GM19328 (cell line): ENCODE measurements around the gene MCRIP1.
A peak's percentile ranks its signal among the peaks of the same experiment; 100 is the strongest.
"Not testable (repeated sequence)": the region's sequence is repeated elsewhere in the genome, so short reads cannot be mapped to it uniquely, and the experiment has no call there.

ENCODE experiments used
- ATAC-seq: cut with Tn5 transposase; IDR thresholded peaks from one replicate; pipeline ENCODE4 v1.9.1; 2021; ENCODE audit warnings: mild to moderate bottlenecking, moderate library complexity; ENCODE audit not compliant: unreplicated experiment

MCRIP1 gene

DNA sequence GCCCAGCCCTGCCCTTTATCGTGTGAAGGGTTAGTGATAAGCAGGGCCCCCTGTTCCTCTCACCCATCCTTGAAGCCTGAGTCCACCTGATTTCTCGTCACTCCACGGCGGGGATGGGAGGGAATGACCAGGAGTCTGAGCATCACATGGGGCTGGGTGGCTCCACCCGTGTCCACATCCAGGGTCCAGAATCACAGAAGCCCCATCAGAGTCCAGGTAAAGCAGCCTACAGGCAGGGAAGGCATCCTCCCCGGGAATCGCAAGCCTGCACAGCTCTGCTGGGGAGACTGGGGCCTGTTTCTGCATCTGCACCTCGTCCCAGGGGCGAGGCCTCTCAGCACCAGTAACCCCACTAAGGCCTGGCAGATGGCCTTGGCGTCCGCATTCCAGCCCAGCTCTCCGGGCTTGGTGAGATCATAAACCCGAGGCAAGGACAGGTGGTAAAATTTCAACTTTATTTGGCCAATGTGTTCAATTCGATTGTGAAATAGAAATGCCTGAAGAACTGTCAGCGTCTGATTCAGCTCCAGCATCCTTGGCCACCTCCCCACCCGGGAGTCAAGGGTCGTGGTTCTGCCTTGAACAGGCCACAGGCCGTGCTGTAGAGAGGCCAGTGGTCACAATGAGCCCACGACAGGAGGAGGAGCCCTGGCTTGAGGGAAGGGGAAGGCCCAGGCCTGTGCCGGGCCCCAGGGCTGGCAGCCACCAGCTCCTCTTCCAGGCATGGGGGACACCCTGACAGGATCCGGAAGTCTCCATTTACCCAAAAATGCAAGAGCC lies 9.8 kb upstream of the MCRIP1 start:
- ATAC-seq = no peak

DNA sequence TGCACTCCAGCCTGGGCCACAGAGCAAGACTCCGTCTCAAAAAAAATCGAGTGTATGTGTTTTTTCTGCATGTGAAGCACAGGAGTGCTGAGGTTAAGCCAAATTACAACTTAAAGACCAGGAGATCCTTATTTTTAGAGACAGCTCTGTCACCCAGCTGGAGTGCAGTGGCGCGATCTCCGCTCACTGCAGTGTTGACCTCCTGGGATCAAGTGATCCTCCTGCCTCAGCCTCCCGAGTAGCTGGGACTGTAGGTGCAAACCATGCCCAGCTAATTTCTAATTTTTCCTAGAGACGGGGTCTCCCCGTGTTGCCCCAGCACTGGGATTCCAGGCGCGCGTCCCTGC lies 9.3 kb upstream of the MCRIP1 start:
- ATAC-seq = no peak

GRCh38 chr17:81841866-81842265 lies 8.8 kb upstream of the MCRIP1 start:
- ATAC-seq = no peak

- no peak for ATAC-seq
Measured at GRCh38 chr17:81840826-81841778, 8.0 kb upstream of the MCRIP1 start.

GRCh38 chr17:81840059-81840458 lies 7.0 kb upstream of the MCRIP1 start:
- ATAC-seq = not testable (repeated sequence)

DNA sequence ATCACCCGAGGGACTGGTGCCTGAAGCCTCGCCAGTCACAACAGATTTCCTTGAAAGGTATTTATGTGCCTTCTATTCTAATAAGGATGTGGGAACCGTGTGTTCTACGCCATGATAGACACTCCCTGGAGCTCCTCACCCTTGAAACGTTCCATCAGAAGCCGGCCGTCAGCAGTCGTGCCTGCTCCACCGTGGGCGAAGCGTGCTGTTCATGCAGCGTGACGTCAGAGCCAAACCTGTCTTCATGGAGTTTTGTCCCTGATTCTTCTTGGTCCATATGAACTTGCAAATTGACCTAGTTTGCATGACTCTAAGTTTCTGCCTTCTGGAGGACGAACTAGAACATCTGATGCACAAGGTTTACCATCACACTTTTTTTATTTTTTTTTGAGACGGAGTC lies 6.2 kb upstream of the MCRIP1 start:
- ATAC-seq = no peak

DNA sequence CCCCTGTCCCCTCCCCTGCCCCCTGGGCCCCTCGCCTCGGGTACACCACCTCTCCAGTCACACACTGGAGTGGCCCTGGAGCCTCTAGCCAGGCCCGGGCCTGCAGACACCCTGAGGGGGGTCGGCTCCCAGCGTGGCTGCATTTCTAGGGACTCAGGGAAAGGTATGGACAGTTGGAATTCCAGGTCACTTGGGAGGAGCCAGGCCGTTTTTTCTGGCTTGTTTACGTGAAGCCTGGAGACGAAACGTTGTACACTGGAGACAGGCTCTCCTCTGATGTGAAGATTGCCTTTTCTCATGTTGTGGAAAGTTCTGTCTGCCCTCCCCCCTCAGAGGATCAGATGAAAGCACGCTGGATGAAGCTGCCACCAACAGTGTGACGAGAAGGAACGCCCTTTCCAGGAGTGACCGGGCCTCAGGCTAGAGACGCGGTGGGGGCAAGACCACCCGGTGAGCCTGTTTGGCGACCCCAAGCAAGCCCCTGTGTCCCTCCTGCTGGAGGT lies 5.7 kb upstream of the MCRIP1 start:
- no peak for ATAC-seq

DNA sequence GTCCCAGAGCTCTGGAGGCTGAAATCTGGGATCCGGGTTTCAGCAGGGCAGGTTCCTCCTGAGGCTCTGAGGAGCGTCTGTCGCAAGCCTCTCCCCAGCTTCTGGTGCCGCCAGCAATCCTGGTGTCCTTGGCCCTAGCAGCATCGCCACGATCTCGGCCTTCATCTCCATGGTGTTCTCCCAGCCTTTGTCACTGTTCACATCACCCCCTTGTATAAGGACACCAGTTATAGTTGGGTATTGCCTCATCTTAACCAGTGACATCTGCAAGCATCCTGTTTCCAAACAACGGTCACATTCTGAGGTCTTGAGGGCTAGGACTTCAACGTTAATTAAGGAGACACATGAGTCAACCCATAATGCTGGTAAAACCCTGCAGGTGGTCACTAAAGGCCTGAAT lies 4.5 kb upstream of the MCRIP1 start:
- no peak for ATAC-seq

GRCh38 chr17:81834831-81835267 lies 1.8 kb upstream of the MCRIP1 start, which contains the start of gene PPP1R27:
PPP1R27 (minus strand) TSS chr17:81835050; CDS start chr17:81834953, 97 bp downstream.
- ATAC-seq = no peak

- no peak for ATAC-seq
Measured at GRCh38 chr17:81833921-81834830, 1.1 kb upstream of the MCRIP1 start.

DNA sequence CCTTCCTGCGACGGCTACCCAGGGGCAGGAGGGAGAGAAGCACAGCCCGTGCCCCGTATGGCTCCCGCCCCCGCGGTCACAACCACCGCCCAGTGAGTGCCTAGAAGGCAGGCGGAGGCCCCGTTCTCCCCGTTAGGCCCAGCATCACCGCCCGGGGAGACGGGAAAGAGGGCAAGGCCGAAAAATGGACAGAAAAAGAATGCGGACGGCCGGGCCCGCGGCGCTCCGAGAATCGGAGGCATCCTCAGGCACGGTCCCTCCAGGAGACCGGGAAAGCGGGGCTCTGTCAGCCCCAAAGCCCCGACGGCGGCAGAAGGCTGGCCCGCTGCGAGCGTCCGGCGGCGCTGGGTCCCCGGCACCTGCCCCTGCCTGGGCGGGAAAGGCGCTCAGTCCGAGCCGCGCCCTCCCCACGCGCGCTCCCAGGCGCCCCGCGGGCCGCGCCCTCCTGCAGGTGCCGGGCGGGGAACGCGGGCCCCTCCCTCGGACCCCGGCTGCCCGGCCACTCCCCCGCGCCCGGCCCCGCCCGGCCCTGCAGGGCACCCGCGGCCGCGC lies 407 bp downstream of the MCRIP1 start:
- ATAC-seq = peak; percentile 63

- no peak for ATAC-seq
Measured at GRCh38 chr17:81831957-81832607, 1.0 kb downstream of the MCRIP1 start.

DNA sequence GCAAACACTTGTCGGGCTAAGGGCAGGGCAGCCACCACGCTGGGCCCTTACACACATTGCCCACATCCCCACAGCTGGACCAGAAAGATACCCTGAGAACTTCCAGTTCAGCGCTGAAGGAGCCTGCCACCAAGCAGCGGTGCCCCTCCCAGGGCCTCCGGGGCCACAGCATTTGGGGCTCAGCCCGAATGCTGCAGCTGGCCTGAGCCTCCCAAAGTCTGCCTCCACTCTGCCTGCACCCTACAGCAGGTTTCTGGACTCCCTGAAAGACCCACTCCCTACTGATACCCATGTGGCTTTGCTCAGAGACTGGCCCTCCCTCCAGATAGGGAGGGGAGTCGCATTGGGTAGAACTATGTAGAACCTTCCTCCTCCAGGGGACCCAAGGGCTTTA lies 1.5 kb downstream of the MCRIP1 start:
- no peak for ATAC-seq

- ATAC-seq = no peak
Measured at GRCh38 chr17:81829858-81830257, 3.2 kb downstream of the MCRIP1 start.

DNA sequence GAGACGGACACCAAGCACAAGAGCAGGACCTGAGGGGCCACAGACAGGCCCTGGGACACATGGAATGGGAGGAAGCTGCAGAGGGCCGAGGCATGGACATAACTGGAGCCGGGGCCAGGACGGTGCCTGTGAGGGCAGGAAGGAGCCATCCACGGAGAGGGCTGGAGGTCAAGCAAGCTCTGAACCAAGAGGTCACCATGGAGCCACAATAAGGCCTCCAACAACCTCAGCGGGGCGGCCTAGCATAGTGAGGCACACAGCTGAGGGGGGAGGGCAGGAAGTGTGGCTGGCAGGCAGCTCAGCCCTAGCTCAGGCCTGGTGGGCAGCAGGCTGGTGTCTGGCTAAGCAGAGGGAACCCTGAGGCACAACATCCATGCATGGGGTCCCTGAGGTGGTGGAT lies 4.4 kb downstream of the MCRIP1 start:
- ATAC-seq = no peak

- no peak for ATAC-seq
Measured at GRCh38 chr17:81825841-81826466, 7.1 kb downstream of the MCRIP1 start.

DNA sequence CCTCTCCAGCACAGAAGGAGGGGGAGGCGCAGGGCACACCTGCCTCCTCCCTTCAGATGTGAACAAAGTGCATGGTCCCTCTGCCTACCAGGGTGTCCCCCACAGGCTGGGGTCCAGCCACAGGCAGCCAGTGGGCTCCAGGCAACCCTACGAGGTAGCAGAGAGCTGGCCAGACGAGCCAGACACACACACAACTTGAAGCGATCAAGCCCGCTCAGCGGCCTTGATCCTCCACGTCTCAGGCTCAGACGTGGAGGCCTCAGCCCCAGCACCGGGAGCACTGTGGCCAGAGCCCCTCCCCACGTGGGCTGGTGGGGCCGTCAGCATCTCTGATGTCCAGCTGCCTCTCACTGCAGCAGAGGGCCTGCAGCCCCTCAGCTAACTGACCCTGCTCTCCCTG lies 8.5 kb downstream of the MCRIP1 start:
- ATAC-seq = no peak

- ATAC-seq = no peak
Measured at GRCh38 chr17:81823820-81824550, 9.1 kb downstream of the MCRIP1 start.
